ENCODE data around the gene SLTM. TPM values are rescaled to one million over a fixed set of nuclear protein-coding genes. Genes with fewer than 3 reads are reported as not detected.
"Not testable (repeated sequence)": the region's sequence is repeated elsewhere in the genome, so short reads cannot be mapped to it uniquely, and the experiment has no call there.

The SLTM gene
- total RNA-seq = 45.0 TPM
- long read RNA-seq, full-length matches to known transcripts = 34 of 78 reads
- long read RNA-seq, partial matches to known transcripts = 11 of 78 reads
- long read RNA-seq, other reads (novel, unspliced or antisense) = 33 of 78 reads

DNA sequence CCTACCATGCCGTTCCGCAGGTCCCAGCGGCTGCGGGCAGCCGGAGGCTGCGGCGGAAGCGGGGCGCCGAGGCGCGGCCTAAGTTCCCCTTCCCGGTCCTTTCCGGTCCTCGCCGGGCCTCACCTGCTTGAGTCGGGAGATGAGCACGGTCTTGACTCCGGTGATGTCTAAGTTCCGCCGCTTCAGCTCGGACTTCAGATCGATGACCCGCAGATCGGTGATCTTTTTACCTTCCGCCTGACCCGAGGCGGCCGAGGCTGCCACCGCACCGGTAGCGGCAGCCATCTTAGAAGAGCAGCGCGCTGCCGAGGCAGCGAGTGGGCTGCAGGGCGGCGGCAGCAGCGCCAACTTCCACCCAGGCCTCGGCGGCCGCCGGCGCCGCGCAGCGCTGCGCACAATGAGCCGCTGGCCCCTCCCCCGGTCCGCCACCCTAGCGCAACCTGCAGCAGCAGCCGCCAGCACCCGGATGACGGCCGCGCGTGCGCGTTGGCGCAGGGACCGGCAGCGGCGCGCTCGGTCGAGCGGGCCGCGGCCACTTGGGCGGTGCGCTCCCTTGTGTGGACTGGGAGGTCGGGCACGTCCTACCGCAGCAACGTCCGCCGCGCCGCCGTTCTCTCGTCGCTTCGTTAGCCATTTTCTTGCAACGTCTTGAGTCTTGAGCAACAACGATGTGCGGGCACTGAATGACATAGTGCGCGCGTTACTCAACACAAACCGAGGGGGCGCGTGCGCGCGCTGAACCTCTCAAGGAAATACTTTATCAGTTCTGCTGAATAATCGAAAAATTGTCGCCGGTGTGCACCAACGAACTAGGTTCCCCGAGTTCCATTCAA, at the start of gene SLTM:
Gene SLTM, minus strand, starts transcription at position 399 of the 833 bp plus-strand sequence. Its CDS starts 114 bp downstream, at position 285.
- peak; percentile 97 for DNase-seq
- intact Hi-C loops (cut with DNase I) = no loop called here
- peak; percentile 98 for ATAC-seq (ENCODE audit: poor library complexity)

DNA sequence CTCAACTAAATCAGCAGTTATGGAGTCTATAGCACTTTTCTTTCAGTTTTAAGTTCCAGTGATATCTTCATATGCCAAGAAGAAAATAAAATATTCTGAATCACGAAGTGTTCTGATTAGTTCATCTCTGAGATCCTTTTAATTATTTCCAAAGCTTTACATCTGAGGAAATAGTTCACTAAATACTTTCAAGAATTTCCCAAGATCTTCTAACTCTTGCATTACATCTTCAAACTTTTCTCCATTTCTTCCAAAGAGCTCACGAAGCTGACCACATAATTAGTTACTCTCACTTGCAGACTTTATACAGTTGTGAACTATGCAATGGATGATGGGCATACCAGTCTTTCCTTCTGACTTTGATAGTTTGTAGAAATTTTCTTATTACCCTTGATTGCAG, 49.8 kb upstream of the SLTM start:
- no peak for ATAC-seq (ENCODE audit: poor library complexity)
- no peak for DNase-seq
- intact Hi-C loops (cut with DNase I) = loop anchor here (5.0 kb wide), 1 partner anchor 509 kb away; no protein-coding TSS in a partner anchor

DNA sequence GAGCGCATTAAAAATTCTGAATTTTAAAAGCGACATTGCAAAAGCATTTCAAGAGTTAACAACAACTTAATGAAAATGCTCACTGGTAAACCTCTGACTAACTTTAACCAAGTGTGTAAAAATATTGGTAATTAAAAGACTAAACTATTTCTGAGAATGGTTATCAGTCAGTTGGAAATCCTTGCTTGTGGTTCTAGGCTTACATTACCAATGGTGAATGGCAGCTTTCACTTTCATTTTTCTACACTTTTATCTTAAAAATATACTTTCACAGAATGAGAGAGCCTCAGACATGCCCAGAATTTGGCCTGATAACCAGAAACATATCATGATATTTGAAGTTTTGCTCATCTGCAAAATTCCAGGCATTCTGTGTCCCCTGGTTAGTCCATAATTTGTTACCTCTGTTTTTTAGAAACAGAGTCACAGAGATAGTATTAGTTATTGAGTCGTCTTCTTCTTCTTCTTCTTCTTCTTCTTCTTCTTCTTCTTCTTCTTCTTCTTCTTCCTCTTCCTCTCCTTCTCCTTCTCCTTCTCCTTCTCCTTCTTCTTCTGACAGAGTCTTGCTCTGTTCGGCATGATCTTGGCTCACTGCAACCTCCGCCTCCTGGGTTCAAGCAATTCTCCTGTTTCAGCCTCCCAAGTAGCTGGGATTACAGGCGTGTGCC, 48.5 kb upstream of the SLTM start:
- intact Hi-C loops (cut with DNase I) = loop anchor here (5.0 kb wide), 1 partner anchor 510 kb away; no protein-coding TSS in a partner anchor
- DNase-seq (no peak), ATAC-seq (ENCODE audit: poor library complexity) (no peak)

- intact Hi-C loops (cut with DNase I) = loop anchor here (5.0 kb wide), 1 partner anchor 512 kb away; no protein-coding TSS in a partner anchor
- no peak for DNase-seq
- ATAC-seq (ENCODE audit: poor library complexity) = peak; percentile 55
Measured at GRCh38 chr15:58980351-58980939, 47.0 kb upstream of the SLTM start.

DNA sequence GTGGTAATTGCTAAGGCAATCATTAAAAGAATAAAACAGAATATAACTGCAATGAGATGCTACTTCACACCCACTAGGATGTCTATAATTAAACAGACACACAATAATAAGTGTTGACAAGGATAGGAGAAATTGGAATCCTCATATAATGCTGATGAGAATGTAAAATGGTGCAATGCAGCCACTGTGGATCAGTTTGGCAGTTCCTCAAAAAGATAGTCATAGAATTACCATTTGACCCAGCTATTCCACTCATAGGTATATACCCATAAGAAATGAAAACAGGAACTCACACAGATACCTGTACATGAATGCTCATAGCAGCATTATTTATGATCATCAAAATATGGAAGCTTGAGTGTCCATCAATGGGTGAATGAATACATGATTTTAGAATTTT, 44.4 kb upstream of the SLTM start:
- DNase-seq = no peak
- no peak for ATAC-seq (ENCODE audit: poor library complexity)
- intact Hi-C loops (cut with DNase I) = loop anchor here (10.0 kb wide), 1 partner anchor 177 kb away; no protein-coding TSS in a partner anchor

DNA sequence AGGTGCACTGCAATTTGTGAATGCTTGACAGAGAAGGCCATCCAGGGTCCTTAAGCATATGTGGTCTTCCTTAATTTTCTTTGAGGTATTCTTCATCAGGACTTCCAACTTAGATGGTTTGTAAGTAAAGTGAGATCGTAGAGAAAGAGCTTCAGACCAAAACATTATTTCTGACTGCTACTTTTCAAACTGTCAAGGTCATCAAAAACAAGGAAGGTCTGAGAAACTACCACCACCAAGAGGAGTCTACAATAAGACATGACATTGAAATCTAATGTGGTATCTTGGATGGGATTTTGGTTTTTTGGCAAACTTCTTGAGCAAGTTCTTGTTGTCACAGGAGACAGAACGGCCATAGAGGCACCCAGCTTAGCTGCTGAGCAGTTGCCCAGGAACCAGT, 34.0 kb upstream of the SLTM start:
- no peak for ATAC-seq (ENCODE audit: poor library complexity)
- intact Hi-C loops (cut with DNase I) = no loop called here

DNA sequence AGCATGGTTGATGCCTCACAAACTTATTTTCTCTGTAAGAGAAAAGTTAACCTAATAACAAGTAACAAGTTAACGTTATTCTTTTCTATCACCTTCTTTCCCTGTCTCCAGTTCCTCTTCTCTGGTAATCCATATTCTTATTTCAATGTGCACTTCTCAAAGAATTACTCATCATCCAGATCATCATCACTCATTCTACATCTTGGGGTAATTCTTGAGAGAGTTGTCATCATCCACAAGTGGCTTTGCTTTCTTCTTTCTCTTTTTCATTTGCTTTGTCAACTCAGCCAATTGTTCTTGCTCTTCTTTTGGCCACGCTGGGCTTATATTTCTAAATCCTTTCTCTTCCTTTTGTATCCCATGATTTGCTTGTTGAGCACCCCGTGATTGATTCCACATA, 33.2 kb upstream of the SLTM start:
- ATAC-seq (ENCODE audit: poor library complexity) (no peak), DNase-seq (no peak)
- intact Hi-C loops (cut with DNase I) = no loop called here

More for the DNA sequence above, 34.0 kb upstream of the SLTM start:
- no peak for DNase-seq

- intact Hi-C loops (cut with DNase I) = no loop called here
- no peak for ATAC-seq (ENCODE audit: poor library complexity)
- DNase-seq = no peak
Measured at GRCh38 chr15:58962662-58963565, 29.4 kb upstream of the SLTM start.

- DNase-seq (no peak), ATAC-seq (ENCODE audit: poor library complexity) (no peak)
- intact Hi-C loops (cut with DNase I) = no loop called here
Measured at GRCh38 chr15:58962136-58962535, 28.7 kb upstream of the SLTM start.

DNA sequence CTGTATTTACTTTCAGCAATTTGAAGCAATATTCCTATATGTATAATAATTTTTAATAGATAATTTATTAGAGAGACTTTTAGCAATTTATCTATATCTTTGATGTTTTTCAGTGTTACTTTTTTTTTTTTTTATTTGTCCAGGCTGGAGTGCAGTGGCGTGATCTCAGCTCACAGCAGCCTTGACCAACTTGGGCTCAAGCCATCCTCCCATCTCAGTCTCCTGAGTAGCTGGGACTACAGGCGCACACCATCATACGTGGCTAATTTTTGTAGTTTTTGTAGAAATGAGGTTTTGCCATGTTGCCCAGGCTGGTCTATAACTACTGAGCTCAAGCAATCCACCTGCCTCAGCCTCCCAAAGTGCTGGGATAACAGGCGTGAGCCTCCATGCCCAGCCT, 25.3 kb upstream of the SLTM start:
- intact Hi-C loops (cut with DNase I) = no loop called here
- DNase-seq (no peak), ATAC-seq (ENCODE audit: poor library complexity) (no peak)

- intact Hi-C loops (cut with DNase I) = no loop called here
Measured at GRCh38 chr15:58957101-58957973, 23.9 kb upstream of the SLTM start.

DNA sequence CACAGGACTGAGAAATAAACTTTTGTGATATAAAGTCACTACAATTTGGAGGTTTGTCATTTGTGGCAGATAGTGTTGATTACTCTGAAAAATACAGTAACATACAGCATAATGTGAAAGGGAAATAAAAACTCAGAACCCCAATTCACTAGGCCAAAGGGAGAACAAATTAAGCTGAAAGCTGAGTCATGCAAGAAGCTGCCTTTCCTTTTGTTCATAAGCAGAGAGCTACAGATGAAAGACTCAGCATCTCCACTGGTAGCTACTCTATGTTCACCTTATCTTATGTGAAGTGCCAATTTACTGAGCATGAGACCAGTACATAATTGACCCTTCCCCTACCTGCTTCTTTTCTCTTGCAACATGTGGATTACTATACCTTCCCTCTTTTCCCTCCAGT, 19.3 kb upstream of the SLTM start:
- no peak for ATAC-seq (ENCODE audit: poor library complexity)
- DNase-seq = no peak
- intact Hi-C loops (cut with DNase I) = no loop called here

More at GRCh38 chr15:58957101-58957973, 23.9 kb upstream of the SLTM start:
- ATAC-seq (ENCODE audit: poor library complexity) (peak; percentile 74), DNase-seq (no peak)

DNA sequence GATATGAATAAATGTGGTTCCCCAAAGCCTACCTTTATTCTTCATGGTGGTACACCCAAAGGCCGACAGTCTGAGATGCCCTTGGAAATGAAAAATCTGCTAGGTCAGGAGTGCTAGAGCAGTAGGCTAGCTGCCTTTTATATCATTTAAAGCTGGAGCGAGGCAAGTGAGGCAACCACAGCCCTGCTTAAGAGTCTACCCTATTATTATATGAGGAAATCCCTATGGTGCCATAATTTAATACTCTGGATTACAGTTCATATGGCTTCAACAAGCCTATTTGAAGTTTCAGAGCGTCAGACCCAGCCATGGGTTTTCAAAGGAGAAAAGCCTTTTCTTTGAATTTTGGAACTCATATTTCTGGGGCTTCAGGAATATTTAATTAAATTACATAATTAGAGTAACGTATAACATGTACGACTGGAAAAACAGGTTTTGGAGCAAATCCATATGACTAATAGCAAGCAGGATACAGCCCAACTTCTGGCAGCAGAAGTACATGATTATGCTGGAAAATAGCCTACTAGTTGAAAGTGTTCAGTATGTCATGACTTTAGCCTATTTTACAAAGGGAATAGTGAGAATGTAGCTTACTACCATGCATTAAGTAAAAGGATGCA, 18.0 kb upstream of the SLTM start:
- intact Hi-C loops (cut with DNase I) = no loop called here
- ATAC-seq (ENCODE audit: poor library complexity) (no peak), DNase-seq (no peak)

DNA sequence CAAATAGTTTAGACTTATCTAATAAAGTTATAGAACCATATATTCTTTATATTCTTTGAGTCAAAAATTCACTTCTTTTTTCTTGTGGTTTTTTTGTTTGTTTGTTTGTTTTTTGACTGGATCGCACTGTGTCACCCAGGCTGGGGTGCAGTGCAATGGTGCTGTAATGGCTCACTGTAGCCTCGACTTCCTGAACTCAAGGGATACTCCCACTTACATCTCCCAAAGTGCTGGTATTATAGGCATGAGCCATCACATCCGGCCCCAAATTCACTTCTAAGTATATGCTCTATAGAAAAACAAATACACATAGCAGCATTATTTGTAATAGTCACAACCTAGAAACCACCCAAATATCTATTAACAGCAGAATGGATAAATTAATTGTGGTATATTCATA, 13.7 kb upstream of the SLTM start:
- intact Hi-C loops (cut with DNase I) = no loop called here
- no peak for ATAC-seq (ENCODE audit: poor library complexity)
- DNase-seq = no peak

DNA sequence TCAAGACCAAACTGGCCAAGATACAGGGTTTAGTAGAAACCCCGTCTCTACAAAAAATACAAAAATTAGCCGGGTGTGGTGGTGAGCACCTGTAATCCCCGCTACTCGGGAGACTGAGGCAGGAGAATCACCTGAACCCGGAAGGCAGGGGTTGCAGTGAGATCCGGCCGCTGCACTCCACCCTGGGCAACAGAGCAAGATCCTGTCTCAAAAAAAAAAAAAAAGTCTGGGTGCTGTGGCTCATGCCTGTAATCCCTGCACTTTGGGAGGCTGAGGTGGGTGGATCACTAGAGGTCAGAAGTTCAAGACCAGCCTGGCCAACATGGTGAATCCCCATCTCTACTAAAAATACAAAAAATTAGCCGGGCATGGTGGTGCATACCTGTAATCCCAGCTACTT, 1.5 kb upstream of the SLTM start:
- ATAC-seq (ENCODE audit: poor library complexity); DNase-seq; intact Hi-C loops (cut with DNase I): not testable (repeated sequence)

GRCh38 chr15:58934521-58934920, 1.0 kb upstream of the SLTM start:
- no peak for DNase-seq
- ATAC-seq (ENCODE audit: poor library complexity) = no peak
- intact Hi-C loops (cut with DNase I) = no loop called here

DNA sequence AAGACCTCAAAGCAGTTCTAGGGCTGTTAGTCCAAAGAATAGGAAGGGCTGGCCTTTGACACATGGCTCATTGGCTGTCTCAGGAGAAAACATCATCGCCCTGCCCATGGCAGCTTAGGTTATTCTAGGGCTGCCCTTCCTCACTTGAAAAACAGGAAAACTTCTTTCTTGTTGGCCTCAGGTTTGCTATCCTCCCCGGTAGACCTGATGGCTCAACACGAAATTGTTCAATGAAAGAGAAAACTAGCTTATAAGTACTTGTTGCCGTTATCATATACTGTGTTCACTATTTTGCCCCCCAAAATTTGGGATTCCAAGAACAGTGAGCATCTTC, 602 bp upstream of the SLTM start:
- intact Hi-C loops (cut with DNase I) = no loop called here
- DNase-seq = no peak
- ATAC-seq (ENCODE audit: poor library complexity) = peak; percentile 22

Measured in Right ventricle myocardium superior (tissue), 1 donor.